DOHH2 (cell line): ENCODE data around the gene LAPTM4A.

Experiments used
- CTCF ChIP-seq: fragments of 200-600 bp; sonication (generic); IDR thresholded peaks from one replicate; pipeline ENCODE4 v1.5.1; 2014; ENCODE audit warnings: antibody characterized with exemption, mild to moderate bottlenecking, low read depth, low read length; ENCODE audit not compliant: poor library complexity, severe bottlenecking
- EZH2phosphoT487 ChIP-seq: fragments of 200-600 bp; sonication (generic); IDR thresholded peaks from 2 replicates; pipeline ENCODE4 v1.6.1; 2017; ENCODE audit warnings: borderline replicate concordance, mild to moderate bottlenecking, antibody characterized with exemption, low read length, moderate library complexity, mixed read lengths

- TF ChIP-seq CTCF (no peak), EZH2phosphoT487 (no peak)
These were observed 62.1 kb downstream of the LAPTM4A start for GRCh38 chr2:19989342-19989666.
